H9 (cell line): Measurements from ENCODE around the gene USE1. TPM values are rescaled to one million over a fixed set of nuclear protein-coding genes. Genes with fewer than 3 reads are reported as not detected.

ENCODE experiments used
- DNase-seq: peaks from one replicate; pipeline ENCODE4 v3.0.0-alpha.2; 2017
- H2AFZ ChIP-seq: one replicate; pipeline ENCODE4 v1.6.1; 2013; ENCODE audit warnings: mild to moderate bottlenecking, low read length, control low read depth, moderate library complexity
- H2AK5ac ChIP-seq: 2 replicates; pipeline ENCODE4 v1.6.1; 2013; ENCODE audit warnings: low read length, control low read depth, mixed read lengths; ENCODE audit not compliant: insufficient read length
- H2BK120ac ChIP-seq: one replicate; pipeline ENCODE4 v1.6.1; 2013; ENCODE audit warnings: low read depth, mild to moderate bottlenecking, low read length, control low read depth, inconsistent platforms; ENCODE audit not compliant: poor library complexity, severe bottlenecking
- H2BK12ac ChIP-seq: 2 replicates; pipeline ENCODE4 v1.6.1; 2013; ENCODE audit warnings: low read length, control low read depth, mixed read lengths, low read depth; ENCODE audit not compliant: insufficient read length
- H2BK15ac ChIP-seq: 2 replicates; pipeline ENCODE4 v1.6.1; 2013; ENCODE audit warnings: low read depth, low read length, control low read depth
- H2BK20ac ChIP-seq: one replicate; pipeline ENCODE4 v1.6.1; 2013; ENCODE audit warnings: low read depth, mild to moderate bottlenecking, low read length, control low read depth, inconsistent platforms; ENCODE audit not compliant: poor library complexity, severe bottlenecking
- H2BK5ac ChIP-seq: 2 replicates; pipeline ENCODE4 v1.6.1; 2013; ENCODE audit warnings: low read length, control low read depth, mixed read lengths; ENCODE audit not compliant: insufficient read length
- H3K14ac ChIP-seq: 2 replicates; pipeline ENCODE4 v1.6.1; 2013; ENCODE audit warnings: low read length, control low read depth; ENCODE audit not compliant: insufficient read depth
- H3K18ac ChIP-seq: 2 replicates; pipeline ENCODE4 v1.6.1; 2013; ENCODE audit warnings: low read depth, mild to moderate bottlenecking, mixed read lengths, low read length, control low read depth; ENCODE audit not compliant: insufficient read length
- H3K23ac ChIP-seq: 2 replicates; pipeline ENCODE4 v1.6.1; 2013; ENCODE audit warnings: low read length, control low read depth, mixed read lengths, low read depth; ENCODE audit not compliant: insufficient read length
- H3K23me2 ChIP-seq: 2 replicates; pipeline ENCODE4 v1.6.1; 2013; ENCODE audit warnings: low read depth, mild to moderate bottlenecking, mixed read lengths, low read length, control low read depth; ENCODE audit not compliant: insufficient read length, poor library complexity, severe bottlenecking
- H3K27ac ChIP-seq: 2 replicates; pipeline ENCODE4 v1.5.1; 2013; ENCODE audit warnings: low read length, control low read depth, mixed read lengths, low read depth; ENCODE audit not compliant: insufficient read length
- H3K27me3 ChIP-seq: 2 replicates; pipeline ENCODE4 v1.6.1; 2013; ENCODE audit warnings: low read length, control low read depth, inconsistent platforms; ENCODE audit not compliant: insufficient read depth
- H3K4ac ChIP-seq: 2 replicates; pipeline ENCODE4 v1.6.1; 2013; ENCODE audit warnings: low read depth, mild to moderate bottlenecking, control low read depth, inconsistent platforms, low read length, moderate library complexity
- H3K4me1 ChIP-seq: 2 replicates; pipeline ENCODE4 v1.6.1; 2013; ENCODE audit warnings: low read length, control low read depth, inconsistent platforms; ENCODE audit not compliant: insufficient read depth
- H3K4me2 ChIP-seq: 2 replicates; pipeline ENCODE4 v1.6.1; 2013; ENCODE audit warnings: low read length, control low read depth, mixed read lengths; ENCODE audit not compliant: insufficient read length, insufficient read depth
- H3K56ac ChIP-seq: 2 replicates; pipeline ENCODE4 v1.6.1; 2013; ENCODE audit warnings: low read depth, mild to moderate bottlenecking, mixed read lengths, low read length, control low read depth; ENCODE audit not compliant: insufficient read length
- H3K79me1 ChIP-seq: 2 replicates; pipeline ENCODE4 v1.6.1; 2013; ENCODE audit warnings: low read depth, mild to moderate bottlenecking, moderate library complexity, low read length, control low read depth, inconsistent platforms; ENCODE audit not compliant: insufficient read depth, poor library complexity, severe bottlenecking
- H3K79me2 ChIP-seq: 2 replicates; pipeline ENCODE4 v1.6.1; 2013; ENCODE audit warnings: low read length, control low read depth, inconsistent platforms; ENCODE audit not compliant: insufficient read depth
- H3K9ac ChIP-seq: 2 replicates; pipeline ENCODE4 v1.6.1; 2013; ENCODE audit warnings: low read length, control low read depth, mixed read lengths; ENCODE audit not compliant: insufficient read length; ENCODE audit errors: extremely low read depth
- H3K9me3 ChIP-seq: one replicate; pipeline ENCODE4 v1.6.1; 2013; ENCODE audit warnings: low read depth, low read length, inconsistent platforms; ENCODE audit not compliant: control insufficient read depth
- H3T11ph ChIP-seq: one replicate; pipeline ENCODE4 v1.6.1; 2013; ENCODE audit warnings: mild to moderate bottlenecking, low read length, control low read depth, inconsistent platforms
- H4K20me1 ChIP-seq: one replicate; pipeline ENCODE4 v1.6.1; 2013; ENCODE audit not compliant: control insufficient read depth, insufficient read length, insufficient read depth
- H4K5ac ChIP-seq: 2 replicates; pipeline ENCODE4 v1.6.1; 2013; ENCODE audit warnings: low read depth, mild to moderate bottlenecking, mixed read lengths, low read length, control low read depth; ENCODE audit not compliant: insufficient read length
- H4K8ac ChIP-seq: replicated peaks from 2 replicates; pipeline ENCODE4 v1.6.1; 2013; ENCODE audit warnings: low read length, control low read depth, mixed read lengths, low read depth; ENCODE audit not compliant: insufficient read length
- H4K91ac ChIP-seq: 2 replicates; pipeline ENCODE4 v1.6.1; 2013; ENCODE audit warnings: low read depth, mild to moderate bottlenecking, moderate library complexity, mixed read lengths, low read length, control low read depth; ENCODE audit not compliant: insufficient read length
- H3K27ac Mint-ChIP-seq, 3 experiments: 2 replicates in 2 of 3; 3 replicates in 1 of 3; pipeline ENCODE4 v1.8.0; 2020 to 2021; ENCODE audit warnings: mixed read lengths in 3 of 3, mild to moderate bottlenecking in 1 of 3, moderate library complexity in 1 of 3
- H3K27me3 Mint-ChIP-seq: 2 replicates; pipeline ENCODE4 v1.8.0; 2021; ENCODE audit warnings: low read depth, mild to moderate bottlenecking, moderate library complexity, mixed read lengths
- H3K36me3 Mint-ChIP-seq, 3 experiments: 2 replicates in 2 of 3; 3 replicates in 1 of 3; pipeline ENCODE4 v1.8.0; 2020 to 2021; ENCODE audit warnings: low read depth in 3 of 3, mixed read lengths in 3 of 3; ENCODE audit not compliant: insufficient read depth in 1 of 3
- H3K4me1 Mint-ChIP-seq, 2 experiments: 2 replicates each; pipeline ENCODE4 v1.8.0; 2020; ENCODE audit warnings: mixed read lengths in 2 of 2
- H3K4me3 Mint-ChIP-seq, 2 experiments: 2 replicates in 1 of 2; 3 replicates in 1 of 2; pipeline ENCODE4 v1.8.0; 2020 to 2021; ENCODE audit warnings: mild to moderate bottlenecking in 2 of 2, mixed read lengths in 2 of 2, moderate library complexity in 1 of 2
- H3K9me3 Mint-ChIP-seq, 2 experiments: 2 replicates in 1 of 2; 3 replicates in 1 of 2; pipeline ENCODE4 v1.8.0; 2020; ENCODE audit warnings: mild to moderate bottlenecking in 2 of 2, mixed read lengths in 2 of 2, moderate library complexity in 1 of 2
- WGBS: extraction: QIAGEN DNeasy Blood & Tissue Kit; methylation state at CpG from one replicate; pipeline ENCODE4 v1.1.7; 2013; ENCODE audit warnings: missing lambda C conversion rate, low lambda C conversion rate, mixed read lengths; ENCODE audit not compliant: insufficient read length; ENCODE audit errors: extremely low coverage; 5-methylcytosine and 5-hydroxymethylcytosine counted together
- total RNA-seq: library from RNA; stranded (reverse); gene quantifications from 2 replicates; pipeline ENCODE4 v1.2.1, GENCODE V29; 2021
- TF ChIP-seq, protein P1 (sequence below): fragments of 200-600 bp; sonication (generic); conservative IDR thresholded peaks from 3 replicates; pipeline ENCODE4 v1.8.0; 2021; ENCODE audit warnings: antibody characterized with exemption, mild to moderate bottlenecking

USE1 gene
- total RNA-seq, 1 experiment from 2014 or later: 16.2 TPM

DNA sequence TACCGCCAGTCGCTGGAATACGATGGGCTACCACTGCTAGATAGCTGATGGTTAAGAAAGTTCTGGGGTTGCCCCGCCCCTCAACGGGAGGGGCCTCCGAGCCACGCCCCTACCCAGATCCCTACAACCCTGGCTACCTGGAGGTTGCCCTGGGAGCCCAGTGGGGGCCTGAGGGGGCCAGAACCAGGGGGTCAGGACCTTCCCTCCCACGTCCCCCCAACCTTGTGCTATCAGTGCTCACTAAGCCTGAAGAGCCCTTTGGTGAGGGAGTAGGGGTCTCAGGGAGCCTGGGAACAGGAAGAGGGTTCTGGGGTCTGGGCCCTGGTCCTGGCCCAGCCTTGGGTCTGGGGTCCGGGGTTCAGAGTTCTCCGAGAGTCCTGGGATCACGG is 19.7 kb downstream of the USE1 start:
- peak overlapping the region in 2 of 3 experiments; percentile 55 to 85; a peak in 3 of 7 replicates for H3K27ac Mint-ChIP-seq
- Histone ChIP-seq H3K9me3 (no peaks in the 10 kb centered on the region), H3K27ac (no peak overlapping the region), H3K4ac (no peak overlapping the region), H3K56ac (no peak overlapping the region), H3K4me2 (peak overlapping the region; percentile 69), H3K23ac (no peak overlapping the region), H3K27me3 (no peaks in the 10 kb centered on the region), H2AFZ (no peak overlapping the region), H3K4me1 (no peaks in the 10 kb centered on the region), H3K18ac (no peak overlapping the region), H4K8ac (no peak overlapping the region), H4K5ac (no peak overlapping the region), H2BK5ac (no peak overlapping the region), H3K79me1 (peaks cover 3% of the 10 kb centered on the region), H3K9ac (peak overlapping the region; percentile 27), H4K91ac (no peak overlapping the region), H3K14ac (peak overlapping the region; percentile 16; the same call in 1 of the 2 replicates), H2BK12ac (no peak overlapping the region), H3K23me2 (peaks cover 6% of the 10 kb centered on the region), H2BK20ac (no peak overlapping the region), H2BK120ac (no peak overlapping the region), H3K79me2 (peaks cover 7% of the 10 kb centered on the region), H2AK5ac (no peak overlapping the region), H4K20me1 (no peaks in the 10 kb centered on the region), H3T11ph (no peak overlapping the region), H2BK15ac (no peak overlapping the region)
- peaks cover 16 to 20% of the 10 kb centered on the region in 2 experiments for H3K4me1 Mint-ChIP-seq
- TF ChIP-seq, protein P1, sequence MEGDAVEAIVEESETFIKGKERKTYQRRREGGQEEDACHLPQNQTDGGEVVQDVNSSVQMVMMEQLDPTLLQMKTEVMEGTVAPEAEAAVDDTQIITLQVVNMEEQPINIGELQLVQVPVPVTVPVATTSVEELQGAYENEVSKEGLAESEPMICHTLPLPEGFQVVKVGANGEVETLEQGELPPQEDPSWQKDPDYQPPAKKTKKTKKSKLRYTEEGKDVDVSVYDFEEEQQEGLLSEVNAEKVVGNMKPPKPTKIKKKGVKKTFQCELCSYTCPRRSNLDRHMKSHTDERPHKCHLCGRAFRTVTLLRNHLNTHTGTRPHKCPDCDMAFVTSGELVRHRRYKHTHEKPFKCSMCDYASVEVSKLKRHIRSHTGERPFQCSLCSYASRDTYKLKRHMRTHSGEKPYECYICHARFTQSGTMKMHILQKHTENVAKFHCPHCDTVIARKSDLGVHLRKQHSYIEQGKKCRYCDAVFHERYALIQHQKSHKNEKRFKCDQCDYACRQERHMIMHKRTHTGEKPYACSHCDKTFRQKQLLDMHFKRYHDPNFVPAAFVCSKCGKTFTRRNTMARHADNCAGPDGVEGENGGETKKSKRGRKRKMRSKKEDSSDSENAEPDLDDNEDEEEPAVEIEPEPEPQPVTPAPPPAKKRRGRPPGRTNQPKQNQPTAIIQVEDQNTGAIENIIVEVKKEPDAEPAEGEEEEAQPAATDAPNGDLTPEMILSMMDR: no peak
- WGBS: no CpG with 5 or more reads among the region's 11 CpGs
- no peaks in the 10 kb centered on the region for H3K27me3 Mint-ChIP-seq
- peak; percentile 81 for DNase-seq
- H3K4me3 Mint-ChIP-seq: peak overlapping the region; percentile 81 to 87
- no peaks in the 10 kb centered on the region for H3K9me3 Mint-ChIP-seq
- H3K36me3 Mint-ChIP-seq: peaks cover 22 to 67% (median 48%) of the 10 kb centered on the region in 3 experiments; a peak in 6 of 7 replicates
